Eye (tissue), 1 donor: ENCODE data around the gene ZNF724.
"Not testable (repeated sequence)": the region's sequence is repeated elsewhere in the genome, so short reads cannot be mapped to it uniquely, and the experiment has no call there.

Experiments used
- DNase-seq: peaks from one replicate; pipeline ENCODE4 v3.0.0-alpha.2; 2015

The ZNF724 gene

DNA sequence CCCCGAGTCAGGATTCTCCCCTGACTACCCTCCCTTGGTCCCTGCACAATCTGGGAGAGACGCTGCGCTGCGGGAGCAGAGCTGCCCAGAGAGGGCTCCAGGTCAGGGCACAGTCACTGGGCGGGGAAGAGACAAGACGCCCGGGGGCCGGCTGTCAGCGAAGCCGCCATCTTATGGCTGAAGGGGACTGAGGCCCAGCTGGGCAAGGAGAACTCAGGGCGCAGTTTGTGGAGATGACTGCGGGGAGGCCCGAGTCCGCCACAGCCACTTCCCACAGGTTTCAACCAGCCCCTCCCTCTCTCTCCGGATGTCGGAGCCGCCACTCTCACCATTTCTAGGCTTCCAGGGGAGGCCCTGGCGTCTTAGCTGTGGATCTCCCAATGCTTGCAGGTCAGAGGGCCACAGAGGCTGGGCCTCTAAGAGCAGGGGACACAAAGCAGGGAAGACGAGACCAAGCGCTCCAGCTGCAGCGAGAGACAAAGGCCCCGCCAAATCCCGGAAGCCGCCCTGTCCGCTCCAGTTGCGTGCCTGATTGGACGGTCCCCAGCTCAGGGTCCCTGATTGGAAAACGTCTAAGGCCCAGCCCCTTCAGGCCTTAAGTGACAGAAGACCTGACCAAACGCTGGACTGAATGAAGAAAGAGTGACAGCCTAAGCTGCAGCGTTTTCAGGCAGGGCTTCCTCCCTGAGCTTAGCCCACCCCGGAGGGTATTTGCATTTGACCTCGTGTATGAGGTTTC lies at the start of gene ZNF724:
TSS of gene ZNF724 (minus strand) at position 484 of the 739 bp plus-strand sequence. CDS start at position 332, 152 bp downstream.
- DNase-seq = peak; percentile 99

DNA sequence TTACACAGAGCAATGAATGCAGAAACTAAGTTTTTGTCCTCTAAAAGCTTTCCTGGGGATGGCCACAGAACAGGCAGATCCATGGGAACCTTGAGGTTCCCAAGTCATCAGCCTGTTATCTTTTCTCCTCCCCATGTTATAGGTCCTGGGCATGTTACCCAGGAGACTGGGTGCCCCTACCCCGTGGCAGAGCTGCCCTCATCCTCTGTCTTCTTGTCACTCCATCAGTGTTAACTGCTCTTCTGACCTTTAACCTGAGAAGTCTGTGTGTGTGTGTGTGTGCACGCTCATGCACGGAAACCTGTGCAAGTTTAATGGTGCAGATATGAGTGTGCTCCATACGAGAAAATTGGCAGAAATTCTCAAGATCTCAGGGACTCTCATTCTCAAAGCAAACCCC lies 43.9 kb upstream of the ZNF724 start:
- DNase-seq = no peak

DNA sequence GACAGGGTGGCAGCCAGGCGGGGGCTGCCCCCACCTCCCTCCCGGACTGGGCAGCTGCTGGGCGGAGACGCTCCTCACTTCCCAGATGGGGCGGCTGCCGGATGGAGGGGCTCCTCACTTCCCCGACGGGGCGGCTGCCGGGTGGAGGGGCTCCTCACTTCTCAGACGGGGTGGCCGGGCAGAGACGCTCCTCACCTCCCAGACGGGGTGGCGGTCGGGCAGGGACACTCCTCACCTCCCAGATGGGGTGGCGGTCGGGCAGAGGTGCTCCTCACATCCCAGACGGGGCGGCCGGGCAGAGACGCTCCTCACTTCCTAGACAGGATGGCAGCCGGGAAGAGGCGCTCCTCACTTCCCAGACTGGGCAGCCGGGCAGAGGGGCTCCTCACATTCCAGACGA lies 39.8 kb upstream of the ZNF724 start:
- DNase-seq = not testable (repeated sequence)

DNA sequence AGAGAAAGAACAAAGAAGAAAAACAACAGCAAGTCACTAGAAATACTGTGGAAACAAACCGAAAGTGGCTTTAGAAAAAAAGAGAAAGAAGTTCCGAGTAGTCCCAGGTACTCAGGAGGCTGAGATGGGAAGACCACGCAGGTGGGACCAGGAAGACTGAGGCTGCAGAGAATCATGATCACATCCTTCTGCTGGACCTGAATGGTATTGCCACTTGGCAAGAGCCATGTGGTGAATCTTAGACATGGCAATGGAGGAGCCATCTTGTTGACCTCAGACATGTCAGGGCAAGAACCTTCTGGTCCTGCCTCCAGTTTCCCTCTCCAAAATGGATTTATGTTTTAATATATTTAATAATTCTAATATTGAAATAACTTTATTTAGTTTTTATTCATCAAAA lies 37.4 kb upstream of the ZNF724 start:
- DNase-seq = no peak

DNA sequence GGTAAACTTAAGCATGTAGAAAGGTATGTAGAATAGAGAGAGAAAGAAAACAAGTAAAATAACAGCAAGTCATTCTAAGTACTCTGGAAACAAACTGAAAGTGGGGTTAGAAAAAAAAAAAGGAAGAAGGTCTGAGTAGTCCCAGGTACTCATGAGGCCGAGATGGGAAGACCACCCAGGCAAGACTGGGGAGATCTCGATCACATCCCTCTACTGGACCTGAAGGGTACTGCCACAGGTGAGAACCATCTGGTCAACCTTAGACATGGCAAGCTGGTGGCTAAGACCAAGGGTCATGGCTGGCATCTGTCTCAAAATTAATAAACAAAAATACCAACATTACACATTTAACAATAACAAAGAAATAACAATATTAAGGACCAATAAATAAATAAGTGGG lies 36.3 kb upstream of the ZNF724 start:
- no peak for DNase-seq

DNA sequence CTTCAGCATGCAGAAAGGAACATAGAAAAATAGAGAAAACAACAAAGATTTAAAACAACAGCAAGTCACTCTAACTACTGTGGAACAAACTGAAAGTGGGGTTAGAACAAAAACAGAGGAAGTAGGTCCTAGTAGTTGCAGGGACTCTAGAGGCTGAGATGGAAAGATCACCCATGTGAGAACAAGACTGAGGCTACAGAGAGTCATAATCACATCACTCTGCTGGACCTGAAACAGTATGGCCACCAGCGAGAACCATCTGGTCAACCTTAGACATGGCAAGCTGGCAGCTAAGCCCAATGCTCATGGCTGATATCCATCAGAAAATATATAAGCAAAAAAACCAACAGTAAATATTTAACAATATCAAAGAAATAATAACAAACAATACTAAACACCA lies 35.8 kb upstream of the ZNF724 start:
- DNase-seq = no peak

DNA sequence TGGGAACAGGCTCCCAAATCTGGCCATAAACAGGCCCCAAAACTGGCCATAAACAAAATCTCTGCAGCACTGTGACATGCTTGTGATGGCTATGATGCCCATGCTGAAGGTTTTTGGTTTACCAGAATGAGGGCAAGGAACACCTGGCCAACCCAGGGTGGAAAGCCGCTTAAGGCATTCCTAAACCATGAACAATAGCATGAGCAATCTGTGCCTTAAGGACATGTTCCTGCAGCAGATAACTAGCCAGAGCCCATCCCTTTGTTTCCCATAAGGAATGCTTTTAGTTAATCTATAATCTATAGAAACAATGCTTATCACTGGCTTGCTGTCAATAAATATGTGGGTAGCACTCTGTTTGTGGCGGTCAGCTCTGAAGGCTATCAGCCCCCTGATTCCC lies 35.1 kb upstream of the ZNF724 start:
- DNase-seq = not testable (repeated sequence)

DNA sequence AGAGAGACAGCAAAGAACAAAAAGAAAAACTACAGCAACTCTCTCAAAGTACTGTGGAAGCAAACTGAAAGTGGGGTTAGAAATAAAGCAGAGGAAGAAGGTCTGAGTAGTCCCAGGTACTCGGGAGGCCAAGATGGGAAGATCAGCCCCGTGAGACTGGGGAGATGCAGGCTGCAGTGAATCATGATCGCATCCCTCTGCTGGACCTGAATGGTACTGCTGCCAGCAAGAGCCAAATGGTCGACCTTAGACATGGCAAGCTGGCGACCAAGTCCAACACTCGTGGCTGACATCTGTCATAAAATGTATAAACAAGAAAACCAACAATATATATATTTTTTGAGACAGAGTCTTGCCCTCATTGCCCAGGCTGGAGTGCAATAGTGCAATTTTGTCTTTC lies 33.7 kb upstream of the ZNF724 start:
- DNase-seq = peak; percentile 55

DNA sequence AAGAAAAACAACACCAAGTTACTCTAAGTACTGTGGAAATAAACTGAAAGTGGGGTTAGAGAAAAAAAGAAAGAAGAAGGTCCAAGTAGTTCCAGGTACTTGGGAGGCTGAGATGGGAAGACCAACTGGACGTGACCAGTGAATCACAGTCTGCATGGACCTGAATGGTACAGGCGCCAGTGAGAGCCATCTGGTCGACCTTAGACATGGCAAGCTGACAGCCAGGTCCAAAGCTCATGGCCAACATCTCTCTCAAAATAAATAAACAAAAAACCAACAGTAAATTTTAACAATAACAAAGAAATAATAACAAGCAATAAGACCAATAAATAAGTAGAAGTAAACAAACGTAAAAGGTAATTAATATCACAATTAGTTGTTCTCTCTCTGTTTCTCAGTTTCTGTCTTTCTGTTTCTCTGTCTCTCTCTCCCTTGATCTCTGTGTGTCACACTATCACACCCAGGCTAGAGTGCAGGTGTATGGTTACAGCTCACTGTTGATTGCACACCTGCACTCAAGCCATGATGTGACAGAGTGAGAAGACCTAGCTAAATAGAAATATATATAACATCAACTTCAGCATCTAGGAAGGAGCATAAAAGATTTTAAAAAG lies 31.6 kb upstream of the ZNF724 start:
- DNase-seq = no peak

DNA sequence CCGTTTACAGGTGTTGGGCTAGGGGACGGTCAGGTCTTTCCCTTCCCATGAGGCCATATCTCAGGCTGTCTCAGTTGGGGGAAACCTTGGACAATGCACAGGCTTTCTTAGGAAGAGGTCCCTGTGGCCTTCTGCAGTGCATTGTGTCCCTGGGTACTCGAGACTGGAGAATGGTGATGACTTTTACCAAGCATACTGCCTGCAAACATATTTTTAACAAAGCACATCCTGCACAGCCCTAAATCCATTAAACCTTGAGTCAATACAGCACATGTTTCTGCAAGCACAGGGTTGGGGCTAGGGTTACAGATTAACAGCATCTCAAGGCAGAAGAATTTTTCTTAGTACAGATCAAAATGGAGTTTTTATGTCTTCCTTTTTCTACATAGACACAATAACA lies 27.9 kb upstream of the ZNF724 start:
- not testable (repeated sequence) for DNase-seq

DNA sequence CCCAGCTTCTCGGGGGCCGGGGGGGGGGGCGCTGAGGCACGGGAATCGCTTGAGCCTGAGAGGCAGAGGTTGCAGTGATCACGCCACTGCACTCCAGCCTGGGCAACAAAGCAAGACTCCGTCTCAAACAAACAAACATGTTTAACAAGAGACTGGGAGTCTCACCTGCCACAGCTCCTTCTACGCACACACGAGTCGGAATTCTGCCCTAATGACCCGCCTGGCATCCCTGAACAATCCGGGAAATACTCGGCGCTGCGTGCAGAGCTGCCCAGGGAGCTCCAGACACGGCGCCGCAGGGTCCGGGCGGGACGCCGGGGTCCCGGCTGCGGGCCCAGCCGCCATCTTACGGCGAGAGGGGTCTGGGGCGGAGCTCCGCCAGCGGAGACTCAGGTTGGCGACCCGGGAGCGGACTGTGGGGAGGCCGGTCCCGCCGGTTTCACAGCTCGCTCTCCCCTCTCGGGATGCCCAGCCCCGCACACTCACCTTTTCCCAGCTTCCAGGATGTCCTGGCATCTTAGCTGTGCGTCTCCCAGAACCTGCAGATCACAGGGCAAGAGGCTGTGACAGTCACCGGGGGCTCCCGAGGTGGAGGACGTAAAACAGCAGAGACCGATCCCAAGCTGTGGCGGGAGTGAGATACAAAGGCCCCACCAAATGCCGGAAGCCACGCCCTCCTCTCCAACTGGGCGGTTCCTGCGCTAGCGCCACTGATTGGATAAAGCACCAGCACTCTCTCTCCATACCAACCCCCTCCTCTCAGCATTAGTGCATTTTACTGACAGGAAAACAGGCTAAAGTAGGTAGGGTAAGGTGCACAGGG lies 23.6 kb upstream of the ZNF724 start:
- DNase-seq = peak; percentile 98

DNA sequence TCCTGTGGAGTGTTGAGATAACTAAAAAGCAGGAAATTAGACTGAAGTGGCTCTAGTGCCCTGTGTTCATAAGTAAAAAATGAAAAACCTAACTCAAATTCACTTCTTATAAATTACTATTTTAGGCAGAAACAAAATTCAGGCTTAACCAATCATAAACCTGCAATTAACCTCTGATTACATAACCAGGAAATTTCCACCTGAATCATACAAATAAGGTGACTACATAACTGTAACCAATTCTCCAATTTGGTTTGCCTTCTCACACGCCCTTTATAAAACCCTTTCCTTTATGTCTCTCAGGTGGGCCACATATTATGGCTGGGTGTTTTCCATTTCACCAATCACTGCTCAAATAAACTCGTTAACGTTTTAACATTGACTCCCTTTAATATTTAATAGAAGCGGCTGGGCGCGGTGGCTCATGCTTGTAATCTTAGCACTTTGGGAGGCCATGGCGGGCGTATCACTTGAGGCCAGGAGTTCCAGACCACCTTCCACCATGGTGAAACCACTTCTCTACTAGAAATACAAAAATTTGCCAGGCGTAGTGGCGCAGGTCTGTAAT lies 22.9 kb upstream of the ZNF724 start:
- DNase-seq = peak; percentile 21

DNA sequence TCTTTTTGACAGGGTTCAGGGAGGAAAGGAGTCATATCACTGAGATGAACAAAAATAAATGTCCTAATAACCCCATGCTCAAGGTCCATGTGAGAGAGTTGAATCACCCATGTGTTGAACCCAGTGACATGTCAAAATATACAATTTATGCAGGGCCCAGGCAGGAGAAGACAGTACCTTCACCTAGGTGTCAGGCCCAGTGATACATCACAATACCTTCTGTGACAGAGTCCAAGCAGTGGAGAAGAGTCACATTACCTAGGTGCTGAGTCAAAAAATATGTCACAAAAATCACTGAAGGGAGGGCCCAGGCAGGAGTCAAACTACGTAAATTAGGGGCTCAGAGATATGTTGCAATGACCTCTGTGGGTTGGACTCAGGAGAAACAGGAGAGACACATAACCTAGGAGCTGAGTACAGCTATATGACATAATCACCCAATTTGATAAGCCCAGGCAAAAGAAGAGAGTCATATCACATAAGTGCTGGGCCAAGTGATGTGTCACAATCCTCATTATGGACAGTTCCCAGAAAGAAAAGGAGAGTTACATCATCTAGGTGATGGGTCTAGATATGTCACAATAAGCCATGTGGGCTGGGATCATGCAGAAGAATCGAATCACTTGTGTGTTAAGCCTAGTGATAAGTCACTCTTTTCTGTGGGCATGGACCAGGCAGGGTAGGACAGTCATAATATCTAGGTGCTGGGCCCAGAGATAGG lies 13.8 kb upstream of the ZNF724 start:
- DNase-seq = no peak

DNA sequence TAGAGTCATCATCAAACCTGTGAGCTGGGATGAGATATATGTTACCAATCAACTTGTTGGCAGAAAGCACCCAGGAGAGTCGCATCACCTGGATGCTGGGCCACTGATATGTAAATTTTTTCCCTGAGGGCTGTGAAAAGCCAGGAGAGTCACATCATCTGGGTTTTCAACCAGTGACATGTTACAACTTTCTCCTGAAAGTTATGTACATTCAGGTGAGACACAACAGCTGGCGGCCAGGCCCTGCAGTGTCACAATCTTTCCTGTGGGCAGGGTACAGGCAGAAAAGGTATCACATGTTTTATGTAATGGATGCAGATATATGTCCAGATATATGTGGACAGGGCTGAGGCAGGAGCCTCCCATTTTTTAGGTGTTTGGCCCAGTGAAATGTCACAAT lies 13.2 kb upstream of the ZNF724 start:
- no peak for DNase-seq

DNA sequence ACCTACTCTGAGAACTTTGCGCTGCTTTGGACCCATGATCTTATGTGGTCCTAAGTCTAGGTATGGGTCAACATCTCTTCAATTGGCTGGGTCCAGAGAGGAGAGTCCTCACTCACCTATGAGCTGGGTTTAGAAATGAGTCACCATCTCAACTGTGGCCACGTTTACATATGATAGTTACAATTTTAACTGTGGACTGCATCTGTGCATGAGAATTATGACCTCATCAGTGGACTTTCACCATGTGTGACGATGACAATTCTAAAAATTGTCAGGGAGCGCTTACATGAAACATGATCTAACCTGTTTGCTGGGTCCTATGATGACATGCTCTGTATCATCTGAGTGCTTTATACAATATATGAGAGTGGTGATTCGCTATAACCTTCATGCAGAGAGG lies 12.7 kb upstream of the ZNF724 start:
- DNase-seq = no peak

DNA sequence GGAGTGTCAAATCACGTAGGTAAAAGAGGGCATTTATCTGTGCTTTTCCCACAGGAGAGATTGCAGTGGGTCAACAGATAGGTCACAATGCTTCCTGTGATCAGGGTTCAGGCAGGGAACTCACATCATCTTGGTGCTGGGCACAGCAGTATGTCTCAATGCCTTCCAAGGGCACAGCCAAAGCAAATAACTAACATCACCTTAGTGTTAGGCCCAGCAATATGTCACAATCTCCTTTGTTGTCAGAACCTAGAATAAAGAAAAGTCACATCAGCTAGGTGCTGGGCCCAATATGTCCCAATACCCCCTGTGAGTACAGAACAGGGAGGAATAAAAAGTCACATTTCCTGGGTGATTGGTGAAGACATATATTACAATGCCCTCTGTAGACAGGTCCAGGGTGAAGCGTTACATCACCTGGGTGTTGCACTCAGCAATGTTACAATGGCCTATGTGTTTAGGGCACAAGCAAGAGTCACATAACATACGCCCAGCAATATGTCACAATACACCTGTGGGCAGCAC lies 11.4 kb upstream of the ZNF724 start:
- no peak for DNase-seq

DNA sequence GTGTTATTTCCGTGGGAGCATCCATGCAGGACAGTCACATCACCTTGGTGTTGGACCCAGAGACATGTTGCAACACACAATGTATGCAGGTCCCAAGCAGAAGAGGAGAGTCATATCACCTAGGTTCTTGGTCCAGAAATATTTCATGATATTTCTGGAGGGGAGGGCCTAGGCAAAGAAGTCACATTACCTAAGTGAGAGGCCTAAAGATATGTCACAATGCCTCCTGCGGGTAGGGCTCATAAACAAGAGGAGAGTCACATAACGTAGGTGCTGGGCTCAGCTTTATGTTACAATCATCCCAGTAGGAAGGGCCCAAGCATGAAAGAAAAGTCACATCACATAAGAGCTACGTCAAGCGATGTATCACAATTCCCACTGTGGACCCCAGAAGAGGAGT lies 10.8 kb upstream of the ZNF724 start:
- DNase-seq = no peak

DNA sequence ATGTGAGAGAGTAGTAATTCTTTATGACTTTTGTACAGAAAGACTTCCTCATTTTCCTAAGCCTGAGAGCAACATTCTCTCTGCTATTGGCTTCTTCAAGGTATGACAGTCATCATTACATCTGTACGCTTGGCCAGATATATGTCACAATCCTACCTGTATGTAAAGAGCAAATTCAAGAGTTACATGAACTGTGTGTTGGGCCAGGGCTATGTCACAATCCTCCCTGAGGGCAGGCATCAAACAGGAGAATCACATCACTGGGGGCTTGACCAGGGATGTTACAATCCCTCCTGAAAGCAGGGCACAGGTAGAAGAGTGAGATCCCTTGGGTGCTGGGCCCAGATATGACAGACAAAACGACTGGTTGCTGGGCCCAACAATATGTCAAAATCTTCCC lies 9.8 kb upstream of the ZNF724 start:
- DNase-seq = no peak

DNA sequence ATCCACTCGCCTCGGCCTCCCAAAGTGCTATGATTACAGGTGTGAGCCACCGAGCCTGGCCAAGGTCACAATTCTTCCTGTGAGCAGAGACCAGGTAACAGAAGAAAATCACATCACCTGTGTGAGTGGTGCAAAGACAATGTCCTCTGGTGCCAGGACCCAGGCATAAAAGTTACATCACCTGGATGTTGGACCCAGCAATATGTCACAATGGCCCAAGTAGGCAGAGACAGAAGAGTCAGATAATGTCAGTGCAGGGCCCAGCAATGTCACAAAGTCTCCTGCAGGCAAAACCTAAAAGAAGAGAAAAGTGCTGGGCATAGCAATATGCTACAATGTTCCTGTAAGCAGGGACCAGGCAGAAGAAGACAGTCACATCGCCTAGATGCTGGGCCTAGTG lies 5.5 kb upstream of the ZNF724 start:
- no peak for DNase-seq

DNA sequence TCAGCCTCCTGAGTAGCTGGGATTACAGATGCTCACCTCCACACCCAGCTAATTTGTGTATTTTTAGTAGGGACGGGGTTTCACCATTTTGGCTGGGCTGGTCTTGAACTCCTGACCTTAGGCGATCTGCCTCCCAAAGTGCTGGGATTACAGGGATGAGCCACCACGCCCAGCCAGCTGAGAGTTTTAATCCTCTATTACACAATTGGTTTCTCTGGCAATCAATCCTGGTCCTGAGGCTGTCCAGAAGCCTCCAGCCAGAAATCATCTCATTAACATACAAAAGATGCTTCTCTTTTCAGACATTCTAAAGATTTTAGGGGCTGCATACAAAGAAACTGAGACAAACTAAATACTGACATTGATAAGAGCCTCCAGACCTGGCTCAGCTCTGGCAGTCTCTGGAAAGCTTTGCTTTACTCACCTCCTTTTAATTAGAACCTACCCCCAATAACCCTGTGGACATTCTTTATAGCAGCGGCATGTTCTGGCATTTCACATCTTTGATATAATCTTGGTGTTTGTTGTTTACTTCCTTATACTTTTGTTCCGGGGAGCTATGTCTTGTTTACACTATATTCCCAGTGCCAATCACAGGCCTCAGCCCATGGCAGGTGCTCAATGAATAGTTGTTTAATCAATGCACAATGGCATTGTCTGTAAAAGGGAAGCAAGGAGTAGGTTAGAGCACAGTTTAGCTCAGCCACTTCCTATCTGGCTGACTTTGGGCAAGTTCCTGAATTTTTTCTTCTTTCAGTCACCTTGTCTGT lies 4.1 kb upstream of the ZNF724 start:
- DNase-seq = no peak

DNA sequence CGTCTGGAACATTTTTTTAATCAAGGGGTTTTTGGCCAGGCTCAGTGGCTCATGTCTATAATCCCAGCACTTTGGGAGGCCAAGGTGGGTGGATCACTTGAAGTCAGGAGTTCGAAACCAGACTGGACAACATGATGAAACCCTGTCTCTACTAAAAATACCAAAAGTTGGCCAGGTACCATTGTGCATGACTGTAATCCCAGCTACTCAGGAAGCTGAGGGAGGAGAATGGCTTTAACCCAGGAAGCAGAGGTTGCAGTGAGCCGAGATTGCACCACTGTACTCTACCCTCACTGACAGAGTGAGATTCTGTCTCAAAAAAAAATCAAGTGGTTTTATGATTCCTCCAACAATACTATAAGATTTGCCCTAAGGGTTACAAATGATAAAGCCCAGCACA lies 3.1 kb upstream of the ZNF724 start:
- DNase-seq = not testable (repeated sequence)

DNA sequence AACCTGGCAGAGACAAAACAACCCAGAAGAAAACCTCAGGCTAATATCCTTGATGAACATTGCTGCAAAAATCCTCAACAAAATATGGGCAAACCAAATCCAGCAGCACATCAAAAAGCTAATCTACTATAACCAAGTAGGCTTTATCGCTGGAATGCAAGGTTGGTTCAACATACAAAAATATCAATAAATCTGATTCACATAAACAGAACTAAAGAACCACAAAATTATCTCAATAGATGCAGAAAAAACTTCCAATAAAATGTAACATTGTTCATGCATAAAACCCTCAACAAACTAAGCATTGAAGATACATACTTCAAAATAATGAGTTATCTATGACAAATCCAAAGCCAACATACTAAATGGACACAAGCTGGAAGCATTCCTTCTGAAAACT lies 8.8 kb downstream of the ZNF724 start:
- DNase-seq = peak; percentile 35
